ENCODE data around the gene URAD. TPM values are rescaled to one million over a fixed set of nuclear protein-coding genes. Genes with fewer than 3 reads are reported as not detected.
"Not testable (repeated sequence)": the region's sequence is repeated elsewhere in the genome, so short reads cannot be mapped to it uniquely, and the experiment has no call there.

The URAD gene
- total RNA-seq, 1 donor from 2014 or later, result not detected

- intact Hi-C loops (cut with micrococcal nuclease), result no loop called here
- Histone ChIP-seq H3K9me3 (replicated peaks) (no peaks in the 10 kb centered on the region), H3K27me3 (ENCODE audit: low read depth) (peaks cover 100% of the 10 kb centered on the region), H3K4me1 (peaks cover 36% of the 10 kb centered on the region), H3K27ac (replicated peaks) (no peak overlapping the region), H3K36me3 (no peaks in the 10 kb centered on the region), H3K4me3 (no peak overlapping the region)
- DNase-seq, result no peak
- TF ChIP-seq, protein P1, sequence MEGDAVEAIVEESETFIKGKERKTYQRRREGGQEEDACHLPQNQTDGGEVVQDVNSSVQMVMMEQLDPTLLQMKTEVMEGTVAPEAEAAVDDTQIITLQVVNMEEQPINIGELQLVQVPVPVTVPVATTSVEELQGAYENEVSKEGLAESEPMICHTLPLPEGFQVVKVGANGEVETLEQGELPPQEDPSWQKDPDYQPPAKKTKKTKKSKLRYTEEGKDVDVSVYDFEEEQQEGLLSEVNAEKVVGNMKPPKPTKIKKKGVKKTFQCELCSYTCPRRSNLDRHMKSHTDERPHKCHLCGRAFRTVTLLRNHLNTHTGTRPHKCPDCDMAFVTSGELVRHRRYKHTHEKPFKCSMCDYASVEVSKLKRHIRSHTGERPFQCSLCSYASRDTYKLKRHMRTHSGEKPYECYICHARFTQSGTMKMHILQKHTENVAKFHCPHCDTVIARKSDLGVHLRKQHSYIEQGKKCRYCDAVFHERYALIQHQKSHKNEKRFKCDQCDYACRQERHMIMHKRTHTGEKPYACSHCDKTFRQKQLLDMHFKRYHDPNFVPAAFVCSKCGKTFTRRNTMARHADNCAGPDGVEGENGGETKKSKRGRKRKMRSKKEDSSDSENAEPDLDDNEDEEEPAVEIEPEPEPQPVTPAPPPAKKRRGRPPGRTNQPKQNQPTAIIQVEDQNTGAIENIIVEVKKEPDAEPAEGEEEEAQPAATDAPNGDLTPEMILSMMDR (IDR thresholded peaks at IDR 0.05; ENCODE audit: borderline replicate concordance), result no peak
Observed at GRCh38 chr13:27965343-27965739, 23.2 kb downstream of the URAD start.

DNA sequence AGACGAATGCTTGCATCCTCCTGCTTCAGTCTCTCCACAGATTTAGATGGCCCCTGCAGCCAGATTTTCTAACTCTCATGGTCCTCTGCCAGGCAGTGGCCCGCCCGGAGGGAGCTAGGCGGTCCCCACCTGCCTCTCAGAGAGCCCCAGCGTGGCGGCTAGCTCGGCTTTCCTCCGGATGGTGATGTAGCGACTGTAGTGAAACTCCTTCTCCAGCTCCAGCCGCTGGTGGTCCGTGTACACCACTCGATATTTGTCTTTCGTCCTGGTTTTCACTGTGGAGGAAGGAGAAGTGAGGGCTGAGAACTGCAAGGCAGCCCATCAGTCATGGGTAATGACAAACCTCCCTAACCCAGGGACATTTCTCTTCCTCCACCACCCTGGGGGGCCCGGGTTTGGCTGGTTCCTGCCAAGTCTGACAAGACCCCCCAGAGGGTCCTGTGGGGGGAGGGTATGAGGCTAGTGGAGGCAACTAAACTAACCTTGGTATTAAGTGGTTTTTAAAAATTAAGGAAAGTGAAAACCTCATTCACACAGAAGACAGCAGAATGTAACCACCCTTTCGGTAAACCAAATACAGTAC, 23.7 kb downstream of the URAD start:
- DNase-seq, result no peak
- intact Hi-C loops (cut with micrococcal nuclease), result no loop called here
- Histone ChIP-seq H3K4me3 (no peak overlapping the region), H3K4me1 (peaks cover 40% of the 10 kb centered on the region), H3K9me3 (replicated peaks) (no peaks in the 10 kb centered on the region), H3K27ac (replicated peaks) (no peak overlapping the region), H3K27me3 (ENCODE audit: low read depth) (peaks cover 100% of the 10 kb centered on the region), H3K36me3 (no peaks in the 10 kb centered on the region)
- TF ChIP-seq, protein P1 (IDR thresholded peaks at IDR 0.05; ENCODE audit: borderline replicate concordance), result no peak

GRCh38 chr13:27964206-27964605, 24.3 kb downstream of the URAD start:
- H3K36me3 ChIP-seq; H3K9me3 ChIP-seq (replicated peaks); intact Hi-C loops (cut with micrococcal nuclease); H3K27ac ChIP-seq (replicated peaks); DNase-seq; H3K4me3 ChIP-seq: not testable (repeated sequence)
- Histone ChIP-seq H3K27me3 (ENCODE audit: low read depth) (peaks cover 100% of the 10 kb centered on the region), H3K4me1 (peaks cover 46% of the 10 kb centered on the region)

- Histone ChIP-seq H3K4me1 (peaks cover 41% of the 10 kb centered on the region), H3K4me3 (no peak overlapping the region), H3K27me3 (ENCODE audit: low read depth) (peaks cover 100% of the 10 kb centered on the region), H3K36me3 (no peaks in the 10 kb centered on the region), H3K9me3 (replicated peaks) (no peaks in the 10 kb centered on the region), H3K27ac (replicated peaks) (no peak overlapping the region)
- no peak for DNase-seq
- intact Hi-C loops (cut with micrococcal nuclease), result no loop called here
- TF ChIP-seq, protein P1 (IDR thresholded peaks at IDR 0.05; ENCODE audit: borderline replicate concordance), result no peak
Observed at GRCh38 chr13:27963491-27963890, 25.0 kb downstream of the URAD start.

DNA sequence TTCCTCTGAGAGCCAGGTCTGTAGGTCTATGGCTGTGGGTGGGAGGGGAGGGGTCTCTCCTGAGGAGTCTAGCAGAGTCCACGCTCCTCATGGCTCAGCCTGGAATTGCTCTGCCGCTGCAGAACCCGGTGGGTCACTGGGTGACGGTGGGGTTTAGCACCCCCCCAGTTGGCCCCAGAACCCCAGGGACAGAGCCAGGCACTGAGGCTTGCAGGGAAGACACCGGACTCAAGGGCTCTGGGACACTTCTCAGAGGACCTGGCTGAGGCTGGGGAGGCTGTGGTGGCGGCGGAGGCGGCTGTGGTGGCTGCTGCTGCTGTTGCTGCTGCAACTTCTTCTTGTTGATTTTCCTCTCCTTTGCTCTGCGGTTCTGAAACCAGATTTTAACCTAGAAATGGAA, 25.5 kb downstream of the URAD start:
- H3K9me3 ChIP-seq (replicated peaks), result no peaks in the 10 kb centered on the region
- intact Hi-C loops (cut with micrococcal nuclease), result no loop called here
- H3K4me3 ChIP-seq, result no peak overlapping the region
- DNase-seq, result no peak
- no peaks in the 10 kb centered on the region for H3K36me3 ChIP-seq
- no peak overlapping the region for H3K27ac ChIP-seq (replicated peaks)
- peaks cover 100% of the 10 kb centered on the region for H3K27me3 ChIP-seq (ENCODE audit: low read depth)
- TF ChIP-seq, protein P1 (IDR thresholded peaks at IDR 0.05; ENCODE audit: borderline replicate concordance), result no peak
- peaks cover 36% of the 10 kb centered on the region for H3K4me1 ChIP-seq

- DNase-seq, result no peak
- peaks cover 100% of the 10 kb centered on the region for H3K27me3 ChIP-seq (ENCODE audit: low read depth)
- TF ChIP-seq, protein P1 (IDR thresholded peaks at IDR 0.05; ENCODE audit: borderline replicate concordance), result no peak
- no peak overlapping the region for H3K27ac ChIP-seq (replicated peaks)
- no peak overlapping the region for H3K4me3 ChIP-seq
- intact Hi-C loops (cut with micrococcal nuclease), result no loop called here
- peaks cover 34% of the 10 kb centered on the region for H3K4me1 ChIP-seq
- no peaks in the 10 kb centered on the region for H3K9me3 ChIP-seq (replicated peaks)
- H3K36me3 ChIP-seq, result no peaks in the 10 kb centered on the region
Observed at GRCh38 chr13:27962128-27962841, 26.2 kb downstream of the URAD start.
